ENCODE data around the gene ADK.

The ADK gene

GRCh38 chr10:74650613-74651012 lies 499.6 kb downstream of the ADK start:
- Histone ChIP-seq H3K27me3 (replicated peaks; ENCODE audit: control insufficient read depth, insufficient read depth, low read length) (no peaks in the 10 kb centered on the region), H3K4me1 (ENCODE audit: control insufficient read depth, insufficient read depth, low read length) (no peaks in the 10 kb centered on the region), H3K36me3 (ENCODE audit: control insufficient read depth, insufficient read depth, low read length, severe bottlenecking) (no peaks in the 10 kb centered on the region), H3K9me3 (ENCODE audit: control insufficient read depth, low read length) (no peaks in the 10 kb centered on the region), H3K4me3 (ENCODE audit: low read length) (no peak overlapping the region), H3K9ac (ENCODE audit: low read length) (no peak overlapping the region)
- no peak for DNase-seq (ENCODE audit: low read depth)

DNA sequence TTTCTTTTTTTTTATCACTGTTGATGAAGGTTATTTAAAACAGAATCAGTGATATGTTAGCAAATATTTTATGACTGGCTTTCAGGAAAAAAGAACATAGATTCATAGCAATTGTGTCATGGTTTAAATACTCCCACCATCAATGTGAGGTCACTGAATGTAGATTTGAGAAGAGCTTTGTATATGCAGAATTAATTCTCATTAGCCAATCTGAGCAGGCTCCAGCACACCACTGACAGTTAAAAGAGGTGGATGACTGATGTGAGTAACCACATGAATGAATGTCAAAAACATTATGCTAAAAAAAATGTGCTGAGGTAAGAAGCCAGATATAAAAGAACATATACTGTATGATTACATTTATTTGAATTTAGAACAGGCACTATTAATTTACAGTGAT lies 500.5 kb downstream of the ADK start:
- no peak for DNase-seq (ENCODE audit: low read depth)
- H3K9ac ChIP-seq (ENCODE audit: low read length), result no peak overlapping the region
- no peaks in the 10 kb centered on the region for H3K27me3 ChIP-seq (replicated peaks; ENCODE audit: control insufficient read depth, insufficient read depth, low read length)
- H3K9me3 ChIP-seq (ENCODE audit: control insufficient read depth, low read length), result no peaks in the 10 kb centered on the region
- H3K4me1 ChIP-seq (ENCODE audit: control insufficient read depth, insufficient read depth, low read length), result no peaks in the 10 kb centered on the region
- H3K36me3 ChIP-seq (ENCODE audit: control insufficient read depth, insufficient read depth, low read length, severe bottlenecking), result no peaks in the 10 kb centered on the region
- H3K4me3 ChIP-seq (ENCODE audit: low read length), result no peak overlapping the region

GRCh38 chr10:74652664-74653063 lies 501.6 kb downstream of the ADK start:
- Histone ChIP-seq H3K27me3 (replicated peaks; ENCODE audit: control insufficient read depth, insufficient read depth, low read length) (no peaks in the 10 kb centered on the region), H3K9me3 (ENCODE audit: control insufficient read depth, low read length) (no peaks in the 10 kb centered on the region), H3K4me1 (ENCODE audit: control insufficient read depth, insufficient read depth, low read length) (no peaks in the 10 kb centered on the region), H3K9ac (ENCODE audit: low read length) (no peak overlapping the region), H3K36me3 (ENCODE audit: control insufficient read depth, insufficient read depth, low read length, severe bottlenecking) (no peaks in the 10 kb centered on the region), H3K4me3 (ENCODE audit: low read length) (no peak overlapping the region)
- no peak for DNase-seq (ENCODE audit: low read depth)

DNA sequence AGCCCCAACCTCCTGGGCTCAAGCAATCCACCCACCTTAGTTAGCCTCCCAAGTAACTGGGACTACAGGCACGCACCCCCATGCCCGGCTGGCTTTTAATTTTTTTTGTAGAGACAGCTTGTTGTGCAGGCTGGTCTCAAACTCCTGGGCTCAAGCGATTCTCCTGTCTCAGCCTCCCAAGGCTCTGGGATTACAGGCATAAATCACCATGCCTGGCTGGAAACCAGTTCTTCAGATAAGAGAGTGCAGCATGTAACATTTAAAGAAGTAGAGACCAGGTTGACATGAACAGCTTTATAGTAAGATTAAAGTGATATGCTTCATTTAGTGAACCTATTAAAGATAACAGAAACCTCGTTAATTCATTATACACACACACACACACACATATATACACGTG lies 507.5 kb downstream of the ADK start:
- no peak overlapping the region for H3K9ac ChIP-seq (ENCODE audit: low read length)
- no peaks in the 10 kb centered on the region for H3K4me1 ChIP-seq (ENCODE audit: control insufficient read depth, insufficient read depth, low read length)
- H3K27me3 ChIP-seq (replicated peaks; ENCODE audit: control insufficient read depth, insufficient read depth, low read length), result no peaks in the 10 kb centered on the region
- no peak overlapping the region for H3K4me3 ChIP-seq (ENCODE audit: low read length)
- no peaks in the 10 kb centered on the region for H3K36me3 ChIP-seq (ENCODE audit: control insufficient read depth, insufficient read depth, low read length, severe bottlenecking)
- H3K9me3 ChIP-seq (ENCODE audit: control insufficient read depth, low read length), result no peaks in the 10 kb centered on the region
- DNase-seq (ENCODE audit: low read depth), result no peak

GRCh38 chr10:74662635-74663034 lies 511.6 kb downstream of the ADK start:
- no peaks in the 10 kb centered on the region for H3K27me3 ChIP-seq (replicated peaks; ENCODE audit: control insufficient read depth, insufficient read depth, low read length)
- no peak for DNase-seq (ENCODE audit: low read depth)
- H3K4me3 ChIP-seq (ENCODE audit: low read length), result no peak overlapping the region
- no peak overlapping the region for H3K9ac ChIP-seq (ENCODE audit: low read length)
- no peaks in the 10 kb centered on the region for H3K36me3 ChIP-seq (ENCODE audit: control insufficient read depth, insufficient read depth, low read length, severe bottlenecking)
- H3K4me1 ChIP-seq (ENCODE audit: control insufficient read depth, insufficient read depth, low read length), result no peaks in the 10 kb centered on the region
- H3K9me3 ChIP-seq (ENCODE audit: control insufficient read depth, low read length), result no peaks in the 10 kb centered on the region

DNA sequence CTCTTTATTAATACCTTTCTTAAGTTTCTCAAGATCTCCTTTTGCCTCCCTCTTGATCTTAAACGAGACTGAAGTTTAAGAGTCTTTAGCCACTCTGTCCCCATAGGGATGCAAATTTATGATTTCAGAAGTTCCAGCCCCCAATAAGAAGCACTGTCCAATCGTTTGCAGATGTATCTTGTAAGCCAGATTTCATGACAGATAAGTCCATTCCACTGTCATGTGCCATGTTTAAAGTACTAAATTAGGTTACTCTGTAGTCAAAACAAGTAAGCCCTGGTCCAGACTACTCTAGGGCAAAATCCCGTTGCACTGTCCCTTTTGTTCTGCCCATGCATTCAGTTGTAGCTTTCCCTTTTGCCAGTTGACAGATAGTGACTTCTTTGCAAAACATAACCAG lies 518.2 kb downstream of the ADK start:
- Histone ChIP-seq H3K4me1 (ENCODE audit: control insufficient read depth, insufficient read depth, low read length) (no peaks in the 10 kb centered on the region), H3K4me3 (ENCODE audit: low read length) (no peak overlapping the region), H3K27me3 (replicated peaks; ENCODE audit: control insufficient read depth, insufficient read depth, low read length) (no peaks in the 10 kb centered on the region), H3K36me3 (ENCODE audit: control insufficient read depth, insufficient read depth, low read length, severe bottlenecking) (peaks cover 24% of the 10 kb centered on the region), H3K9ac (ENCODE audit: low read length) (no peak overlapping the region), H3K9me3 (ENCODE audit: control insufficient read depth, low read length) (no peaks in the 10 kb centered on the region)
- DNase-seq (ENCODE audit: low read depth), result no peak

GRCh38 chr10:74671716-74672115 lies 520.7 kb downstream of the ADK start:
- Histone ChIP-seq H3K9ac (ENCODE audit: low read length) (no peak overlapping the region), H3K4me1 (ENCODE audit: control insufficient read depth, insufficient read depth, low read length) (no peaks in the 10 kb centered on the region), H3K4me3 (ENCODE audit: low read length) (no peak overlapping the region), H3K36me3 (ENCODE audit: control insufficient read depth, insufficient read depth, low read length, severe bottlenecking) (peaks cover 27% of the 10 kb centered on the region), H3K9me3 (ENCODE audit: control insufficient read depth, low read length) (no peaks in the 10 kb centered on the region), H3K27me3 (replicated peaks; ENCODE audit: control insufficient read depth, insufficient read depth, low read length) (no peaks in the 10 kb centered on the region)
- no peak for DNase-seq (ENCODE audit: low read depth)

DNA sequence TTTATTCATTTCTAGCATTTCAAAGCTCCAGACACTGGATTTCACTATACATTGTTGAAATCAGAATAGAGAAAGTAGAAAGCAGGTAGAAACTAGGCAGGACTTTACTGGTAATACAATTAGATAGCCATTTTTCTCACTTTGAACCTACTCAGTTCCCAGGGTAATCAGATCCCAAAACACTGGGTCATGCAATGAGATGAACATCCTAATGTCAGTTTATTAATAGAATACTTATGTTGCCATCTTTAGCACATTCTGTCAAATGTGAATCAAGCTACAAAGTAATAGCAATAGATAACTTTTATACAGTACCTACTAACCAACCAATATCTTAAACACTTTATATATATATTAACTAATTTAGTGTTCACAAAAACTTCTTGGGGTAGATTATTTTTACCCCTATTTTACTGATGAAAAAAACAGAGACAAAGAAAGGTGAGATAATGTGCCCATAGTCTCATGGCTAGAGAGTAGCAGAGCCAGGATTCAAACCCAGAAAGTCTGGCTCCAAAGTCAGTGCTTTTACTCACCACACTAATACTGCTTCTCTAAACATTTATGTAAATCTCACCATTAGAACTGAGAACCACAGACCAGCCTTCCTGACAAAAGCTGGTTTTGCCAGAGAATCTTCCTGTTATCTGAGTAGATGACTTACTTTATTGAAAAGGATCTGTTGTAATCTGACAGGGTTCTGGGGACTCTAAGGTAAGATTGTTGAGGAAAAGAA lies 521.6 kb downstream of the ADK start:
- DNase-seq (ENCODE audit: low read depth), result no peak
- Histone ChIP-seq H3K4me3 (ENCODE audit: low read length) (no peak overlapping the region), H3K9ac (ENCODE audit: low read length) (no peak overlapping the region), H3K4me1 (ENCODE audit: control insufficient read depth, insufficient read depth, low read length) (no peaks in the 10 kb centered on the region), H3K36me3 (ENCODE audit: control insufficient read depth, insufficient read depth, low read length, severe bottlenecking) (peaks cover 27% of the 10 kb centered on the region), H3K27me3 (replicated peaks; ENCODE audit: control insufficient read depth, insufficient read depth, low read length) (no peaks in the 10 kb centered on the region), H3K9me3 (ENCODE audit: control insufficient read depth, low read length) (no peaks in the 10 kb centered on the region)

GRCh38 chr10:74674927-74675326 lies 523.9 kb downstream of the ADK start:
- Histone ChIP-seq H3K9me3 (ENCODE audit: control insufficient read depth, low read length) (no peaks in the 10 kb centered on the region), H3K4me3 (ENCODE audit: low read length) (no peak overlapping the region)
- DNase-seq (ENCODE audit: low read depth), result no peak

DNA sequence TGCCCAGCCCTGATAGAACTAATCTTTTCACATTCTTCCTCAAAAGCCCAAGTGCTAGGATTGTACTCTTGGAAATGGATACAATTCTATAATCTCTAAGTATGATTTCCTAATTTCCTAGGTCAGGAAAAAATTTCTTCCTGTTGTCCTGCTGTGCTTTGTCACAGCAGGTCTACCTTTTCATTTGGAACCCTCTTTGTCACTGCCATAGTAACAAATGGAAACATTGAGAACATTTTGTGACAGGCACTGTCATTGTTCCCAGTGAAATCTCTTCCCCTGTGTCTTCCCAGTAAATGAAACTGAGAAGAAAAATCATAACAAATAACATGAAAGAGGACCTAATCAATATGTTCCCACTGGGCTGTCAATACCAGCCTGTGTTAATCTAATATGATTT lies 524.5 kb downstream of the ADK start:
- H3K9ac ChIP-seq (ENCODE audit: low read length), result no peak overlapping the region

More at GRCh38 chr10:74674927-74675326, 523.9 kb downstream of the ADK start:
- H3K27me3 ChIP-seq (replicated peaks; ENCODE audit: control insufficient read depth, insufficient read depth, low read length), result no peaks in the 10 kb centered on the region
- H3K36me3 ChIP-seq (ENCODE audit: control insufficient read depth, insufficient read depth, low read length, severe bottlenecking), result peaks cover 27% of the 10 kb centered on the region
- no peaks in the 10 kb centered on the region for H3K4me1 ChIP-seq (ENCODE audit: control insufficient read depth, insufficient read depth, low read length)
- H3K9ac ChIP-seq (ENCODE audit: low read length), result no peak overlapping the region

GRCh38 chr10:74677951-74678350 lies 526.9 kb downstream of the ADK start:
- Histone ChIP-seq H3K27me3 (replicated peaks; ENCODE audit: control insufficient read depth, insufficient read depth, low read length) (no peaks in the 10 kb centered on the region), H3K4me3 (ENCODE audit: low read length) (no peak overlapping the region), H3K36me3 (ENCODE audit: control insufficient read depth, insufficient read depth, low read length, severe bottlenecking) (peaks cover 15% of the 10 kb centered on the region), H3K4me1 (ENCODE audit: control insufficient read depth, insufficient read depth, low read length) (peaks cover 2% of the 10 kb centered on the region), H3K9ac (ENCODE audit: low read length) (no peak overlapping the region), H3K9me3 (ENCODE audit: control insufficient read depth, low read length) (no peaks in the 10 kb centered on the region)
- no peak for DNase-seq (ENCODE audit: low read depth)

More for the DNA sequence above, 524.5 kb downstream of the ADK start:
- no peak for DNase-seq (ENCODE audit: low read depth)
- H3K27me3 ChIP-seq (replicated peaks; ENCODE audit: control insufficient read depth, insufficient read depth, low read length), result no peaks in the 10 kb centered on the region
- H3K4me1 ChIP-seq (ENCODE audit: control insufficient read depth, insufficient read depth, low read length), result no peaks in the 10 kb centered on the region
- H3K4me3 ChIP-seq (ENCODE audit: low read length), result no peak overlapping the region
- H3K36me3 ChIP-seq (ENCODE audit: control insufficient read depth, insufficient read depth, low read length, severe bottlenecking), result peaks cover 27% of the 10 kb centered on the region
- H3K9me3 ChIP-seq (ENCODE audit: control insufficient read depth, low read length), result no peaks in the 10 kb centered on the region

Measured in adipocyte (in vitro differentiated cells).